Muscle layer of duodenum (tissue), 2 donors: Measurements from ENCODE around the gene SLC19A1.

Experiments used
- H3K27ac ChIP-seq: one replicate; pipeline ENCODE4 v1.7.0; 2013; ENCODE audit warnings: mild to moderate bottlenecking, low read length
- H3K27me3 ChIP-seq: one replicate; pipeline ENCODE4 v1.7.0; 2013; ENCODE audit warnings: low read depth, mild to moderate bottlenecking, control low read depth, low read length
- H3K36me3 ChIP-seq, 2 donors: one replicate each; pipeline ENCODE4 v1.7.0; 2013; ENCODE audit warnings: low read length in 2 of 2, control low read depth in 1 of 2, mild to moderate bottlenecking in 1 of 2; ENCODE audit not compliant: insufficient read depth in 2 of 2, control insufficient read depth in 1 of 2
- H3K4me1 ChIP-seq, 2 donors: one replicate each; pipeline ENCODE4 v1.7.0; 2013; ENCODE audit warnings: low read length in 2 of 2, mild to moderate bottlenecking in 2 of 2, control low read depth in 1 of 2, moderate library complexity in 1 of 2; ENCODE audit not compliant: insufficient read depth in 2 of 2, control insufficient read depth in 1 of 2
- H3K4me3 ChIP-seq, 2 donors: one replicate each; pipeline ENCODE4 v1.7.0; 2013; ENCODE audit warnings: low read length in 2 of 2, low read depth in 1 of 2, mild to moderate bottlenecking in 1 of 2
- H3K9me3 ChIP-seq, 2 donors: one replicate each; pipeline ENCODE4 v1.7.0; 2013; ENCODE audit warnings: low read length in 2 of 2, control low read depth in 1 of 2, mild to moderate bottlenecking in 1 of 2; ENCODE audit not compliant: control insufficient read depth in 1 of 2
- donor health status: healthy.

The SLC19A1 gene

GRCh38 chr21:45487161-45487806 is 55.0 kb downstream of the SLC19A1 start:
- H3K36me3 ChIP-seq = peaks cover 8 to 14% of the 10 kb centered on the region in 2 donors
- H3K4me3 ChIP-seq = no peak overlapping the region
- no peaks in the 10 kb centered on the region for H3K27me3 ChIP-seq
- H3K4me1 ChIP-seq = no peaks in the 10 kb centered on the region
- no peak overlapping the region for H3K27ac ChIP-seq
- H3K9me3 ChIP-seq = no peaks in the 10 kb centered on the region

GRCh38 chr21:45486443-45487160 is 55.6 kb downstream of the SLC19A1 start:
- no peaks in the 10 kb centered on the region for H3K9me3 ChIP-seq
- H3K4me3 ChIP-seq = no peak overlapping the region
- H3K4me1 ChIP-seq = no peaks in the 10 kb centered on the region
- no peaks in the 10 kb centered on the region for H3K27me3 ChIP-seq
- H3K36me3 ChIP-seq = peaks cover 8 to 13% of the 10 kb centered on the region in 2 donors
- H3K27ac ChIP-seq = no peak overlapping the region

GRCh38 chr21:45485686-45486442 is 56.4 kb downstream of the SLC19A1 start:
- H3K36me3 ChIP-seq = peaks cover 8 to 20% of the 10 kb centered on the region in 2 donors
- no peak overlapping the region for H3K4me3 ChIP-seq

GRCh38 chr21:45484318-45484717 is 57.9 kb downstream of the SLC19A1 start:
- Histone ChIP-seq H3K4me3 (no peak overlapping the region), H3K4me1 (no peaks in the 10 kb centered on the region), H3K36me3 (peaks cover 10 to 20% of the 10 kb centered on the region in 2 donors), H3K27me3 (no peaks in the 10 kb centered on the region), H3K27ac (no peak overlapping the region), H3K9me3 (no peaks in the 10 kb centered on the region)

More at GRCh38 chr21:45485686-45486442, 56.4 kb downstream of the SLC19A1 start:
- no peaks in the 10 kb centered on the region for H3K4me1 ChIP-seq
- no peaks in the 10 kb centered on the region for H3K27me3 ChIP-seq
- no peak overlapping the region for H3K27ac ChIP-seq
- no peaks in the 10 kb centered on the region for H3K9me3 ChIP-seq

GRCh38 chr21:45482899-45483821 is 59.1 kb downstream of the SLC19A1 start:
- H3K27me3 ChIP-seq = no peaks in the 10 kb centered on the region
- no peaks in the 10 kb centered on the region for H3K9me3 ChIP-seq
- H3K27ac ChIP-seq = no peak overlapping the region
- peaks cover 13 to 20% of the 10 kb centered on the region in 2 donors for H3K36me3 ChIP-seq
- no peaks in the 10 kb centered on the region for H3K4me1 ChIP-seq
- H3K4me3 ChIP-seq = peak overlapping the region in 1 of 2 donors; percentile 30

GRCh38 chr21:45481977-45482898 is 60.0 kb downstream of the SLC19A1 start:
- Histone ChIP-seq H3K36me3 (peaks cover 13 to 20% of the 10 kb centered on the region in 2 donors), H3K9me3 (no peaks in the 10 kb centered on the region), H3K4me3 (peak overlapping the region in 1 of 2 donors; percentile 30), H3K27me3 (no peaks in the 10 kb centered on the region), H3K4me1 (peaks cover 0 to 6% of the 10 kb centered on the region in 2 donors), H3K27ac (no peak overlapping the region)

- no peak overlapping the region for H3K4me3 ChIP-seq
- H3K4me1 ChIP-seq = peaks cover 0 to 6% of the 10 kb centered on the region in 2 donors
- peaks cover 13 to 20% of the 10 kb centered on the region in 2 donors for H3K36me3 ChIP-seq
- H3K9me3 ChIP-seq = no peaks in the 10 kb centered on the region
- no peak overlapping the region for H3K27ac ChIP-seq
- no peaks in the 10 kb centered on the region for H3K27me3 ChIP-seq
These were observed 60.7 kb downstream of the SLC19A1 start for GRCh38 chr21:45481566-45481965.

- H3K36me3 ChIP-seq = peaks cover 18 to 24% of the 10 kb centered on the region in 2 donors
- H3K27me3 ChIP-seq = no peaks in the 10 kb centered on the region
- H3K9me3 ChIP-seq = no peaks in the 10 kb centered on the region
- no peak overlapping the region for H3K27ac ChIP-seq
- no peak overlapping the region for H3K4me3 ChIP-seq
- H3K4me1 ChIP-seq = peaks cover 0 to 6% of the 10 kb centered on the region in 2 donors
These were observed 61.3 kb downstream of the SLC19A1 start for GRCh38 chr21:45480701-45481500.

- Histone ChIP-seq H3K36me3 (peaks cover 18 to 32% of the 10 kb centered on the region in 2 donors), H3K9me3 (no peaks in the 10 kb centered on the region)
These were observed 62.3 kb downstream of the SLC19A1 start for GRCh38 chr21:45479691-45480675.

More at GRCh38 chr21:45479691-45480675, 62.3 kb downstream of the SLC19A1 start:
- H3K27ac ChIP-seq = no peak overlapping the region
- H3K27me3 ChIP-seq = no peaks in the 10 kb centered on the region
- no peak overlapping the region for H3K4me3 ChIP-seq
- H3K4me1 ChIP-seq = peaks cover 0 to 6% of the 10 kb centered on the region in 2 donors
